ENCODE measurements around the gene MORN1.

MORN1 gene

GRCh38 chr1:2426540-2426939 is 35.2 kb upstream of the MORN1 start:
- ChIA-PET CTCF (interaction anchor here (0.6 to 2.5 kb wide), 2 partner anchors 11 to 74 kb away, joined by 4 to 10 read pairs; no protein-coding TSS in a partner anchor), POLR2A (ENCODE audit: low non-redundant PET) (interaction anchor here (0.6 kb wide), 1 partner anchor 99 kb away, joined by 3 read pairs; no protein-coding TSS in a partner anchor)
- no peak for TF ChIP-seq CTCF (conservative IDR thresholded peaks at IDR 0.05; ENCODE audit: low read depth)

GRCh38 chr1:2425892-2426291 is 34.5 kb upstream of the MORN1 start:
- ChIA-PET CTCF (interaction anchor here (0.7 to 2.5 kb wide), 2 partner anchors 11 to 136 kb away, joined by 3 to 10 read pairs; no protein-coding TSS in a partner anchor), POLR2A (ENCODE audit: low non-redundant PET) (no interaction called here)

More at GRCh38 chr1:2426540-2426939, 35.2 kb upstream of the MORN1 start:
- no peak for DNase-seq (ENCODE audit: low spot score)
- H3K27ac ChIP-seq, result peak overlapping the region; percentile 96

GRCh38 chr1:2422523-2422922 is 31.2 kb upstream of the MORN1 start:
- ChIA-PET CTCF (no interaction called here), POLR2A (ENCODE audit: low non-redundant PET) (no interaction called here)
- no peak for TF ChIP-seq CTCF (conservative IDR thresholded peaks at IDR 0.05; ENCODE audit: low read depth)
- no peak for DNase-seq (ENCODE audit: low spot score)
- no peak overlapping the region for H3K27ac ChIP-seq

More at GRCh38 chr1:2425892-2426291, 34.5 kb upstream of the MORN1 start:
- DNase-seq (ENCODE audit: low spot score), result no peak
- no peak for TF ChIP-seq CTCF (conservative IDR thresholded peaks at IDR 0.05; ENCODE audit: low read depth)
- peak overlapping the region; percentile 96 for H3K27ac ChIP-seq

- CTCF ChIA-PET, result no interaction called here
- H3K27ac ChIP-seq, result no peak overlapping the region
- DNase-seq (ENCODE audit: low spot score), result no peak
- POLR2A ChIA-PET (ENCODE audit: low non-redundant PET), result interaction anchor here (1.1 kb wide), 1 partner anchor 9 kb away, joined by 3 read pairs; no protein-coding TSS in a partner anchor
- no peak for TF ChIP-seq CTCF (conservative IDR thresholded peaks at IDR 0.05; ENCODE audit: low read depth)
These were observed 28.1 kb upstream of the MORN1 start for GRCh38 chr1:2419416-2419815.

- CTCF ChIA-PET, result no interaction called here
- POLR2A ChIA-PET (ENCODE audit: low non-redundant PET), result no interaction called here
These were observed 27.5 kb upstream of the MORN1 start for GRCh38 chr1:2418791-2419320.

GRCh38 chr1:2417833-2418225 is 26.5 kb upstream of the MORN1 start:
- ChIA-PET CTCF (interaction anchor here (0.7 to 1.5 kb wide), 2 partner anchors 117 to 129 kb away, joined by 4 to 10 read pairs; no protein-coding TSS in a partner anchor), POLR2A (ENCODE audit: low non-redundant PET) (no interaction called here)

More at GRCh38 chr1:2418791-2419320, 27.5 kb upstream of the MORN1 start:
- no peak overlapping the region for H3K27ac ChIP-seq
- TF ChIP-seq CTCF (conservative IDR thresholded peaks at IDR 0.05; ENCODE audit: low read depth), result no peak
- DNase-seq (ENCODE audit: low spot score), result no peak

More at GRCh38 chr1:2417833-2418225, 26.5 kb upstream of the MORN1 start:
- H3K27ac ChIP-seq, result no peak overlapping the region
- no peak for TF ChIP-seq CTCF (conservative IDR thresholded peaks at IDR 0.05; ENCODE audit: low read depth)
- no peak for DNase-seq (ENCODE audit: low spot score)

Data from RWPE1 (cell line).